Middle frontal gyrus (tissue), 1 donor: ENCODE measurements around the gene UBE2E2.

Experiments used
- DNase-seq: peaks from one replicate; pipeline ENCODE4 v3.0.0-alpha.2; 2015; ENCODE audit warnings: low spot score; ENCODE audit errors: extremely low spot score

The UBE2E2 gene

GRCh38 chr3:23383875-23384274, 180.7 kb downstream of the UBE2E2 start:
- DNase-seq = no peak

- no peak for DNase-seq
These were observed 182.2 kb downstream of the UBE2E2 start for GRCh38 chr3:23385327-23385726.

GRCh38 chr3:23387286-23387918, 184.3 kb downstream of the UBE2E2 start:
- DNase-seq = no peak

GRCh38 chr3:23389089-23389488, 186.0 kb downstream of the UBE2E2 start:
- DNase-seq = no peak

- no peak for DNase-seq
These were observed 186.6 kb downstream of the UBE2E2 start for GRCh38 chr3:23389686-23390085.

- DNase-seq = no peak
These were observed 187.3 kb downstream of the UBE2E2 start for GRCh38 chr3:23390446-23390845.

GRCh38 chr3:23390989-23391553, 187.9 kb downstream of the UBE2E2 start:
- DNase-seq = no peak

- no peak for DNase-seq
These were observed 192.0 kb downstream of the UBE2E2 start for GRCh38 chr3:23395115-23395514.

GRCh38 chr3:23396746-23397145, 193.6 kb downstream of the UBE2E2 start:
- DNase-seq = no peak

- DNase-seq = no peak
These were observed 196.1 kb downstream of the UBE2E2 start for GRCh38 chr3:23399221-23399620.

- DNase-seq = no peak
These were observed 199.8 kb downstream of the UBE2E2 start for GRCh38 chr3:23402728-23403492.

- no peak for DNase-seq
These were observed 201.1 kb downstream of the UBE2E2 start for GRCh38 chr3:23404246-23404645.

- DNase-seq = no peak
These were observed 202.0 kb downstream of the UBE2E2 start for GRCh38 chr3:23405081-23405480.

GRCh38 chr3:23406601-23407000, 203.5 kb downstream of the UBE2E2 start:
- DNase-seq = no peak

GRCh38 chr3:23418026-23418425, 214.9 kb downstream of the UBE2E2 start:
- no peak for DNase-seq

GRCh38 chr3:23421811-23422516, 218.8 kb downstream of the UBE2E2 start:
- no peak for DNase-seq

GRCh38 chr3:23422517-23422851, 219.4 kb downstream of the UBE2E2 start:
- no peak for DNase-seq

- DNase-seq = no peak
These were observed 222.3 kb downstream of the UBE2E2 start for GRCh38 chr3:23425410-23425809.

- DNase-seq = no peak
These were observed 227.8 kb downstream of the UBE2E2 start for GRCh38 chr3:23430781-23431398.

GRCh38 chr3:23431764-23432163, 228.6 kb downstream of the UBE2E2 start:
- no peak for DNase-seq

GRCh38 chr3:23435318-23435717, 232.2 kb downstream of the UBE2E2 start:
- no peak for DNase-seq

GRCh38 chr3:23435904-23436303, 232.8 kb downstream of the UBE2E2 start:
- DNase-seq = no peak
